Ascending aorta (tissue), 2 donors: ENCODE data around the gene FGA. TPM values are rescaled to one million over a fixed set of nuclear protein-coding genes. Genes with fewer than 3 reads are reported as not detected.

Experiments
- DNase-seq, 2 donors: peaks; one replicate each; pipeline ENCODE4 v3.0.0-alpha.2; 2019; ENCODE audit warnings: low spot score in 2 of 2
- H3K27ac ChIP-seq, 2 donors: fragments of 200-600 bp; sonication (generic); one replicate each; pipeline ENCODE4 v1.5.1; 2016 to 2017; ENCODE audit warnings: mild to moderate bottlenecking in 1 of 2
- H3K27me3 ChIP-seq: fragments of 200-600 bp; sonication (generic); one replicate; pipeline ENCODE4 v1.5.1; 2017
- H3K36me3 ChIP-seq, 2 donors: fragments of 200-600 bp; sonication (generic); one replicate each; pipeline ENCODE4 v1.5.1; 2016
- H3K4me1 ChIP-seq, 2 donors: fragments of 200-600 bp; sonication (generic); one replicate each; pipeline ENCODE4 v1.5.1; 2016 to 2017; ENCODE audit warnings: mild to moderate bottlenecking in 1 of 2
- H3K4me3 ChIP-seq, 2 donors: fragments of 200-600 bp; sonication (generic); one replicate each; pipeline ENCODE4 v1.5.1; 2016 to 2017; ENCODE audit warnings: mild to moderate bottlenecking in 1 of 2
- H3K9me3 ChIP-seq, 2 donors: fragments of 200-600 bp; sonication (generic); one replicate each; pipeline ENCODE4 v1.5.1; 2016
- intact Hi-C: fragments of 100-400 bp; cut with DNase I; formaldehyde crosslinking; loops from one replicate; pipeline ENCODE4 v1.15.1; 2023
- total RNA-seq: library from RNA; depleted of rRNA; stranded (reverse); fragments of >200 nt; gene quantifications from one replicate; pipeline ENCODE4 v1.1.0, GENCODE V29; 2016
- TF ChIP-seq, protein P1 (sequence below), 3 experiments: fragments of 200-600 bp in 2 of 3; fragments of 450-650 bp in 1 of 3; sonication (generic) in 2 of 3; IDR thresholded peaks; one replicate each; pipeline ENCODE4 v1.5.1; 2016 to 2019; ENCODE audit warnings: antibody characterized with exemption in 3 of 3, mild to moderate bottlenecking in 1 of 3, moderate library complexity in 1 of 3

The FGA gene
- total RNA-seq, 1 donor from 2014 or later, result 47.6 TPM

DNA sequence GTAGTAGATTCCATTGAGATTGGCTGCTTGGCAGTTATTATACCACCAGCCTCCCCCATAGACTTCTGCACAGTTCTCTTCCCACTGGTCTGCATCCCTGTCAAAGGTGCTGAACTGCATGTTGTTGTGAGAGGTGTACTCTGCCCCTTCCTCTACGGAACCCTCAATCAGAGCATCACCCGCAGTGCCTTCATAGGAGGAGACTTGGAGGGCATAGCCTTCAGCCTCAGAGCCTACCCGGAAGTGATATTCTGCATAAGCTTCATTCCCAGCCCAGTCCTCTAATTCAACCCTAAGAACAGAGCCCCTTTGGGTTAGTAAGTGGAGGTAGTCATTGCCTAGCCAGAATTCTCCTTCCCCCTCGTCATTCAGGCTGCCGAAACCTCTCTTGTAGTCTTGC, 6.3 kb downstream of the FGA start:
- no peaks in the 10 kb centered on the region for H3K36me3 ChIP-seq
- no peaks in the 10 kb centered on the region for H3K9me3 ChIP-seq
- no peak overlapping the region for H3K27ac ChIP-seq
- TF ChIP-seq, protein P1, sequence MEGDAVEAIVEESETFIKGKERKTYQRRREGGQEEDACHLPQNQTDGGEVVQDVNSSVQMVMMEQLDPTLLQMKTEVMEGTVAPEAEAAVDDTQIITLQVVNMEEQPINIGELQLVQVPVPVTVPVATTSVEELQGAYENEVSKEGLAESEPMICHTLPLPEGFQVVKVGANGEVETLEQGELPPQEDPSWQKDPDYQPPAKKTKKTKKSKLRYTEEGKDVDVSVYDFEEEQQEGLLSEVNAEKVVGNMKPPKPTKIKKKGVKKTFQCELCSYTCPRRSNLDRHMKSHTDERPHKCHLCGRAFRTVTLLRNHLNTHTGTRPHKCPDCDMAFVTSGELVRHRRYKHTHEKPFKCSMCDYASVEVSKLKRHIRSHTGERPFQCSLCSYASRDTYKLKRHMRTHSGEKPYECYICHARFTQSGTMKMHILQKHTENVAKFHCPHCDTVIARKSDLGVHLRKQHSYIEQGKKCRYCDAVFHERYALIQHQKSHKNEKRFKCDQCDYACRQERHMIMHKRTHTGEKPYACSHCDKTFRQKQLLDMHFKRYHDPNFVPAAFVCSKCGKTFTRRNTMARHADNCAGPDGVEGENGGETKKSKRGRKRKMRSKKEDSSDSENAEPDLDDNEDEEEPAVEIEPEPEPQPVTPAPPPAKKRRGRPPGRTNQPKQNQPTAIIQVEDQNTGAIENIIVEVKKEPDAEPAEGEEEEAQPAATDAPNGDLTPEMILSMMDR (IDR thresholded peaks at IDR 0.05), result no peak
- intact Hi-C loops, result no loop called here
- no peak for DNase-seq
- H3K4me1 ChIP-seq, result no peaks in the 10 kb centered on the region
- H3K27me3 ChIP-seq, result no peaks in the 10 kb centered on the region
- no peak overlapping the region for H3K4me3 ChIP-seq

DNA sequence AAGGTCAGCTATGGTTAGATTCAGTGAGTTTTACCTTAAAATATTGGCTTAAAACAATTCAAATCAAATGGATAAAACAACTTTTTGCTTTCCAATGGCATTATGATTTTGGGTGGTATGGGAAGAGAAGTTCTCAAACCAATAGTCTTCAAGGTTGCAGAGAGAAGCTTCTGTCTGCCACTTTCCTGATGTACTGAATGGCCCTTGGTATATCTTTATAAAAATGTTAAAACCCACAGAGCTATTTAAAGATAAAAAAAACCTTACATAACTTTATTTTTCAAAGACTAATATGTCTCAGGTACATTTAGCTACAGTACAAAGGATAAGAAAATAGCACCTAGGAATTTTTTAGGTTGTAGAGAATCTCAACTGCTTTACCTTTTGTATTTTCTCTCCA, 6.9 kb downstream of the FGA start:
- TF ChIP-seq, protein P1 (IDR thresholded peaks at IDR 0.05), result no peak
- intact Hi-C loops, result no loop called here
- no peaks in the 10 kb centered on the region for H3K9me3 ChIP-seq
- DNase-seq, result no peak
- no peaks in the 10 kb centered on the region for H3K4me1 ChIP-seq
- no peaks in the 10 kb centered on the region for H3K27me3 ChIP-seq
- no peak overlapping the region for H3K4me3 ChIP-seq
- H3K27ac ChIP-seq, result no peak overlapping the region
- H3K36me3 ChIP-seq, result no peaks in the 10 kb centered on the region

DNA sequence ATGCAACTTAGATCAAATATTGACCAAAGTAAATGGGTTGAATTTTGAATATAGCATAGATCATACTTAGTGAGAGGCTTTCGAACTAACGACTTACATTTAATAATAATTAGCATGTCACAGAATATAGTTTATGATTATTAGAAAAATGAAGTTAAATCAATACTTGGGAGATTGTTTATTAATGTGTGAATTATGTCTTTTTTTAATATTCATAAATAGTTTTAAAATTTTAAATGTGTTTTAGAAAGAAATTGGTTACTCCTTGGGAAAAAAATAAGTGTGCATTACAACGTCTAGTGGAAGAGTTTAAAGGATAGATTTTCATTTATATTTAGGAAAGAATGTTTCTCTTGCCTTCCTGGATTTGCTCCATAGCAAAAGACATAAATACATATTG, 7.3 kb downstream of the FGA start:
- no peak overlapping the region for H3K27ac ChIP-seq
- H3K36me3 ChIP-seq, result no peaks in the 10 kb centered on the region
- H3K4me1 ChIP-seq, result no peaks in the 10 kb centered on the region
- H3K4me3 ChIP-seq, result no peak overlapping the region
- no peaks in the 10 kb centered on the region for H3K9me3 ChIP-seq
- TF ChIP-seq, protein P1 (IDR thresholded peaks at IDR 0.05), result no peak
- no peak for DNase-seq
- H3K27me3 ChIP-seq, result no peaks in the 10 kb centered on the region
- intact Hi-C loops, result no loop called here

DNA sequence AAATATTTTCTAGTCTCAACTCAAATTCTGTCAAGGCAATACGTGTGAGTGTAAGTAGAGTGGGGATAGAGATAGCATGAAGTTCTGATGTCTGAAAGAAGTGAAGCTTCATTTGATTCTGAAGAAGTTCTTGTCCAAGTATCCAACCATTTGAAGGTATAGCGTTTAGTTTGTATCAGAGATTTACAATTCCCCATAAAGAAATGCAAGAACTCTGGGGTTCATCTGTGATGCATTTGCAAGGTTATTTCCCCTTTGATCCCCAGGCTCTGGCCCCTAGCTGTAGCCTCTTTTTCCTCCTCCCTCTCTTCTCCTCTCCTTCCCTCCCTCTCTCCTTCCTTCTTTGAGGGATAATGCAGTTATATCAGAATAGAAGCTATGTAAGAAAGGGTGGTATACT, 7.8 kb downstream of the FGA start:
- TF ChIP-seq, protein P1 (IDR thresholded peaks at IDR 0.05), result no peak

DNA sequence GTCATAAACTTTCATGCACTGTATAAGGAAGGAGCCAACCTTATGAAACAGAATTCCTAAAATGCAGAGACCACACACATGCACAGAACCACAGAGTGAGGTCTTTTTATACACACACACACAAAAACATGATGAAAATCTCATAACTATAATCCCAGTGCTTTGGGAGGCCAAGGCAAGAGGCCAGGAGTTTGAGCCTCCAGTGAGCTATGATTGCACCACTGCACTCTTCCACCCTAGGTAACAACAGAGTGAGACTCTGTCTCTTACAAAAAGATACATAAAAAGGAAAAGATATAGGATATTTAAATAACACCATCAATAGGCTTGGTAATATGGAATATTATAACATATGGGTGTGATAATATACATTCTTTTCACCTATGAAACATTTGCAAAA, 10.6 kb downstream of the FGA start:
- no peaks in the 10 kb centered on the region for H3K4me1 ChIP-seq
- TF ChIP-seq, protein P1 (IDR thresholded peaks at IDR 0.05), result no peak

More for the DNA sequence above, 7.8 kb downstream of the FGA start:
- no peak overlapping the region for H3K4me3 ChIP-seq
- no peaks in the 10 kb centered on the region for H3K4me1 ChIP-seq
- no peak for DNase-seq
- H3K27ac ChIP-seq, result no peak overlapping the region
- H3K36me3 ChIP-seq, result no peaks in the 10 kb centered on the region
- intact Hi-C loops, result no loop called here
- no peaks in the 10 kb centered on the region for H3K27me3 ChIP-seq
- no peaks in the 10 kb centered on the region for H3K9me3 ChIP-seq

DNA sequence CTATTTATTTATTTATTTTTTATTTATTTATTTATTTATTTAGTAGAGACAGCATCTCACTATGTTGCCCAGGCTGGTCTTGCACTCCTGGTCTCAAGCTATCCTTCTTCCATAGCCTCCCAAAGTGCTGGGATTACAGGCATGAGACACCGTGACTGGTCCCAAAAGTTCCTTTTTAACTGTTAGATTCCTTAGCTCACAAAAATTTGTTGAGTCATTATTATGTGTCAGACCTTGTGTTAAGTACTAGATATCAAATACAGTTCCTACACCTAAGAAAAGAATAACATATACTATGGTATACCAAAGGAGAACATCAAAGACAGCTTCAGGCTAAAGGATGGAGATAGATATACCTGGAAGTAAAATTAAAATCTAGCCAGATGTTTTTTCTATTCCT, 11.6 kb downstream of the FGA start:
- Histone ChIP-seq H3K27ac (no peak overlapping the region), H3K27me3 (no peaks in the 10 kb centered on the region), H3K36me3 (no peaks in the 10 kb centered on the region), H3K4me1 (no peaks in the 10 kb centered on the region), H3K9me3 (no peaks in the 10 kb centered on the region), H3K4me3 (no peak overlapping the region)
- TF ChIP-seq, protein P1 (IDR thresholded peaks at IDR 0.05), result no peak
- intact Hi-C loops, result no loop called here
- DNase-seq, result no peak

More for the DNA sequence above, 10.6 kb downstream of the FGA start:
- no peak for DNase-seq
- intact Hi-C loops, result no loop called here
- no peak overlapping the region for H3K27ac ChIP-seq
- H3K9me3 ChIP-seq, result no peaks in the 10 kb centered on the region
- H3K4me3 ChIP-seq, result no peak overlapping the region
- no peaks in the 10 kb centered on the region for H3K27me3 ChIP-seq
- H3K36me3 ChIP-seq, result no peaks in the 10 kb centered on the region
